SK-N-SH treated with all-trans-retinoic acid at 6 μM for 48 hours (cell line): ENCODE results near the gene OSGEPL1.

Experiments
- ATAC-seq: fragments of 200-7000 bp; cut with Tn5 transposase; 3 replicates; pipeline ENCODE4 v1.9.1; 2020; ENCODE audit warnings: mild to moderate bottlenecking, moderate library complexity
- ARNTL ChIP-seq: fragments of 450-650 bp; formaldehyde crosslinking; IDR thresholded peaks from 2 replicates; pipeline ENCODE4 v1.5.0; 2020; ENCODE audit warnings: low read depth, mild to moderate bottlenecking, moderate library complexity, borderline replicate concordance
- BACH2 ChIP-seq: fragments of 250-450 bp; sonication (Bioruptor Pico); IDR thresholded peaks from 2 replicates; pipeline ENCODE4 v1.9.0; 2021; ENCODE audit warnings: mild to moderate bottlenecking, borderline replicate concordance
- CREB5 ChIP-seq: fragments of 250-450 bp; sonication (Bioruptor Pico); IDR thresholded peaks from 2 replicates; pipeline ENCODE4 v1.5.1; 2020; ENCODE audit warnings: low read depth, mild to moderate bottlenecking, moderate library complexity
- CSDC2 ChIP-seq: fragments of 250-450 bp; sonication (Bioruptor Pico); IDR thresholded peaks from 2 replicates; pipeline ENCODE4 v1.5.0; 2020; ENCODE audit warnings: mild to moderate bottlenecking, moderate library complexity
- CSRNP3 ChIP-seq: fragments of 250-450 bp; sonication (Bioruptor Pico); IDR thresholded peaks from 2 replicates; pipeline ENCODE4 v1.5.1; 2021; ENCODE audit warnings: mild to moderate bottlenecking, moderate library complexity
- ESRRG ChIP-seq: fragments of 250-450 bp; sonication (Bioruptor Pico); IDR thresholded peaks from 2 replicates; pipeline ENCODE4 v1.6.1; 2021; ENCODE audit warnings: mild to moderate bottlenecking
- GLIS3 ChIP-seq: fragments of 250-450 bp; sonication (Bioruptor Pico); IDR thresholded peaks from 2 replicates; pipeline ENCODE4 v1.5.0; 2020; ENCODE audit warnings: mild to moderate bottlenecking, moderate library complexity
- ISL1 ChIP-seq: fragments of 250-450 bp; sonication (Bioruptor Pico); IDR thresholded peaks from 2 replicates; pipeline ENCODE4 v2.1.2; 2022; ENCODE audit warnings: mild to moderate bottlenecking, moderate library complexity
- OSR1 ChIP-seq: fragments of 250-450 bp; sonication (Bioruptor Pico); IDR thresholded peaks from 2 replicates; pipeline ENCODE4 v1.8.0; 2022; ENCODE audit warnings: moderate library complexity, mild to moderate bottlenecking, inconsistent platforms
- PATZ1 ChIP-seq: fragments of 250-450 bp; sonication (Bioruptor Pico); IDR thresholded peaks from 2 replicates; pipeline ENCODE4 v1.8.0; 2020; ENCODE audit warnings: mild to moderate bottlenecking, moderate library complexity, borderline replicate concordance
- POU6F1 ChIP-seq: fragments of 250-450 bp; sonication (Bioruptor Pico); IDR thresholded peaks from 2 replicates; pipeline ENCODE4 v1.8.0; 2021; ENCODE audit warnings: low read depth, mild to moderate bottlenecking, moderate library complexity, borderline replicate concordance
- PPARA ChIP-seq: fragments of 250-450 bp; sonication (Bioruptor Pico); IDR thresholded peaks from 2 replicates; pipeline ENCODE4 v1.5.0; 2020; ENCODE audit warnings: mild to moderate bottlenecking, borderline replicate concordance
- RARB ChIP-seq: fragments of 250-450 bp; sonication (Bioruptor Pico); IDR thresholded peaks from 2 replicates; pipeline ENCODE4 v1.8.0; 2021; ENCODE audit warnings: mild to moderate bottlenecking, moderate library complexity
- SNAI2 ChIP-seq: fragments of 250-450 bp; sonication (Bioruptor Pico); IDR thresholded peaks from 2 replicates; pipeline ENCODE4 v1.5.0; 2020; ENCODE audit warnings: mild to moderate bottlenecking, moderate library complexity
- TOX ChIP-seq: fragments of 250-450 bp; sonication (Bioruptor Pico); IDR thresholded peaks from 2 replicates; pipeline ENCODE4 v1.8.0; 2021; ENCODE audit warnings: mild to moderate bottlenecking, moderate library complexity, borderline replicate concordance
- TSHZ2 ChIP-seq: fragments of 250-450 bp; sonication (Bioruptor Pico); IDR thresholded peaks from 2 replicates; pipeline ENCODE4 v1.5.0; 2020; ENCODE audit warnings: mild to moderate bottlenecking, moderate library complexity
- ZC3H10 ChIP-seq: fragments of 250-450 bp; sonication (Bioruptor Pico); IDR thresholded peaks from 2 replicates; pipeline ENCODE4 v1.5.1; 2021; ENCODE audit warnings: mild to moderate bottlenecking, moderate library complexity
- ZFP3 ChIP-seq: fragments of 250-450 bp; sonication (Bioruptor Pico); IDR thresholded peaks from 2 replicates; pipeline ENCODE4 v1.5.0; 2020; ENCODE audit warnings: mild to moderate bottlenecking, moderate library complexity
- ZNF565 ChIP-seq: fragments of 450-650 bp; formaldehyde crosslinking; conservative IDR thresholded peaks from 2 replicates; pipeline ENCODE4 v1.5.0; 2020; ENCODE audit warnings: low read depth, mild to moderate bottlenecking, moderate library complexity
- ZNF70 ChIP-seq: fragments of 450-650 bp; formaldehyde crosslinking; IDR thresholded peaks from 2 replicates; pipeline ENCODE4 v1.5.0; 2020; ENCODE audit warnings: mild to moderate bottlenecking, moderate library complexity
- ZNF8 ChIP-seq: fragments of 450-650 bp; formaldehyde crosslinking; IDR thresholded peaks from 2 replicates; pipeline ENCODE4 v1.5.0; 2020; ENCODE audit warnings: mild to moderate bottlenecking, moderate library complexity

The OSGEPL1 gene

GRCh38 chr2:189799531-189799930 is 36.9 kb upstream of the OSGEPL1 start:
- TF ChIP-seq ISL1 (CRISPR knock-in tag) (no peak), ZNF8 (CRISPR knock-in tag) (no peak), TOX (no peak), ARNTL (CRISPR knock-in tag) (no peak), CREB5 (CRISPR knock-in tag) (no peak), PPARA (no peak), ESRRG (CRISPR knock-in tag) (no peak), CSDC2 (CRISPR knock-in tag) (no peak), ZNF565 (CRISPR knock-in tag) (no peak), POU6F1 (CRISPR knock-in tag) (no peak), ZNF70 (no peak), CSRNP3 (CRISPR knock-in tag) (no peak), PATZ1 (CRISPR knock-in tag) (no peak), SNAI2 (CRISPR knock-in tag) (no peak), TSHZ2 (no peak), ZFP3 (CRISPR knock-in tag) (no peak), OSR1 (CRISPR knock-in tag) (no peak), GLIS3 (CRISPR knock-in tag) (no peak), RARB (CRISPR knock-in tag) (no peak)
- ATAC-seq, result peak; percentile 88

GRCh38 chr2:189799030-189799331 is 36.4 kb upstream of the OSGEPL1 start:
- no peak for ATAC-seq
- TF ChIP-seq ESRRG (CRISPR knock-in tag), result no peak
- TF ChIP-seq RARB (CRISPR knock-in tag), result no peak
- TF ChIP-seq TSHZ2, result no peak
- TF ChIP-seq BACH2 (CRISPR knock-in tag), result no peak
- no peak for TF ChIP-seq ZC3H10 (CRISPR knock-in tag)
- TF ChIP-seq ZFP3 (CRISPR knock-in tag), result no peak
- TF ChIP-seq POU6F1 (CRISPR knock-in tag), result no peak
- no peak; the same call in 1 of the 2 replicates for TF ChIP-seq TOX
